H1 (cell line): ENCODE measurements around the gene VSIG10L. TPM values are rescaled to one million over a fixed set of nuclear protein-coding genes. Genes with fewer than 3 reads are reported as not detected.
A peak's percentile ranks its signal among the peaks of the same experiment; 100 is the strongest.

ENCODE experiments used
- CTCF ChIA-PET: fragments of 300-600 bp; sonication (Branson Sonifier 250); formaldehyde crosslinking; loops from one replicate; lab custom pipeline; 2021; ENCODE audit not compliant: partially characterized antibody; lab: Charles Lee
- POLR2A ChIA-PET: fragments of 300-600 bp; sonication (Branson Sonifier 250); formaldehyde crosslinking; loops from one replicate; lab custom pipeline; 2021; ENCODE audit warnings: inconsistent platforms; ENCODE audit not compliant: partially characterized antibody; lab: Charles Lee
- DNase-seq, 2 experiments: peaks; one replicate each; pipeline versions ENCODE4 v3.0.0 to v3.0.0-alpha.2; 2010 to 2022; ENCODE audit warnings: low spot score in 2 of 2, low read depth in 1 of 2, mixed read lengths in 1 of 2
- FAIRE-seq: peaks from 2 replicates; lab custom pipeline; 2011; peaks lifted over from hg19 to GRCh38; lab: Jason Lieb, UNC
- H2AFZ ChIP-seq: 2 replicates; pipeline ENCODE4 v1.8.1; 2012; ENCODE audit warnings: low read length, inconsistent platforms
- H2AK5ac ChIP-seq: 2 replicates; pipeline ENCODE4 v1.6.1; 2013; ENCODE audit warnings: low read depth, low read length
- H2BK120ac ChIP-seq: replicated peaks from 2 replicates; pipeline ENCODE3; 2013; ENCODE audit warnings: low read depth, low read length, inconsistent platforms
- H2BK12ac ChIP-seq: 2 replicates; pipeline ENCODE4 v1.6.1; 2013; ENCODE audit warnings: low read depth, low read length
- H2BK15ac ChIP-seq: 2 replicates; pipeline ENCODE4 v1.6.1; 2013; ENCODE audit warnings: low read length
- H2BK20ac ChIP-seq: 2 replicates; pipeline ENCODE4 v1.6.1; 2013; ENCODE audit warnings: low read length
- H2BK5ac ChIP-seq: 2 replicates; pipeline ENCODE4 v1.6.1; 2013; ENCODE audit warnings: low read depth, low read length
- H3K14ac ChIP-seq: 2 replicates; pipeline ENCODE4 v1.6.1; 2013; ENCODE audit warnings: inconsistent platforms; ENCODE audit not compliant: insufficient read length
- H3K18ac ChIP-seq: 2 replicates; pipeline ENCODE4 v1.6.1; 2013; ENCODE audit warnings: low read length; ENCODE audit errors: extremely low read depth
- H3K23ac ChIP-seq: 2 replicates; pipeline ENCODE4 v1.6.1; 2013; ENCODE audit warnings: inconsistent platforms; ENCODE audit not compliant: insufficient read length
- H3K23me2 ChIP-seq: 2 replicates; pipeline ENCODE4 v1.6.1; 2013; ENCODE audit warnings: low read depth, low read length
- H3K27ac ChIP-seq: 2 replicates; pipeline ENCODE4 v1.6.1; 2011; ENCODE audit warnings: low read depth, low read length, inconsistent platforms
- H3K27me3 ChIP-seq, 4 experiments: replicated peaks in 1 of 4; 1 replicate in 1 of 4; 2 replicates in 3 of 4; pipeline versions ENCODE4 v1.6.1 to v1.8.1; 2011 to 2013; ENCODE audit warnings: low read length in 3 of 4, mild to moderate bottlenecking in 3 of 4, inconsistent platforms in 2 of 4, mixed read lengths in 2 of 4, moderate library complexity in 1 of 4; ENCODE audit not compliant: control insufficient read depth in 3 of 4, insufficient read depth in 3 of 4; ENCODE audit errors: extremely low read depth in 1 of 4
- H3K36me3 ChIP-seq, 4 experiments: 2 replicates each; pipeline versions ENCODE4 v1.6.1 to v1.8.1; 2011 to 2013; ENCODE audit warnings: mild to moderate bottlenecking in 4 of 4, low read length in 3 of 4, moderate library complexity in 2 of 4, control low read depth in 1 of 4, inconsistent platforms in 1 of 4; ENCODE audit not compliant: insufficient read depth in 4 of 4, control insufficient read depth in 2 of 4
- H3K4ac ChIP-seq: replicated peaks from 2 replicates; pipeline ENCODE3; 2013; ENCODE audit warnings: low read length, low read depth, mixed read lengths, inconsistent platforms; ENCODE audit not compliant: insufficient read length
- H3K4me1 ChIP-seq, 4 experiments: replicated peaks in 1 of 4; 1 replicate in 1 of 4; 2 replicates in 3 of 4; pipeline versions ENCODE4 v1.6.1 to v1.8.1; 2011 to 2013; ENCODE audit warnings: low read length in 3 of 4, inconsistent platforms in 2 of 4, mixed read lengths in 1 of 4; ENCODE audit not compliant: insufficient read depth in 4 of 4, control insufficient read depth in 3 of 4
- H3K4me2 ChIP-seq, 2 experiments: 2 replicates each; pipeline versions ENCODE4 v1.6.1 to v1.8.1; 2011 to 2013; ENCODE audit warnings: low read depth in 2 of 2, low read length in 2 of 2, control low read depth in 1 of 2, inconsistent platforms in 1 of 2, mild to moderate bottlenecking in 1 of 2; ENCODE audit not compliant: insufficient read depth in 1 of 2
- H3K4me3 ChIP-seq, 4 experiments: fragments of 200-600, 300-600 bp in 1 of 4; sonication (generic), shearing (Covaris generic), sonication (Bioruptor Twin) in 1 of 4; 2 replicates each; pipeline versions ENCODE4 v1.5.1 to v1.8.1; 2011 to 2016; ENCODE audit warnings: low read length in 4 of 4, low read depth in 3 of 4, control low read depth in 2 of 4, inconsistent platforms in 2 of 4, mild to moderate bottlenecking in 2 of 4, mixed read lengths in 1 of 4, moderate library complexity in 1 of 4; ENCODE audit not compliant: insufficient read depth in 2 of 4; ENCODE audit errors: extremely low read depth in 1 of 4
- H3K56ac ChIP-seq: replicated peaks from 2 replicates; pipeline ENCODE3; 2013; ENCODE audit warnings: low read depth, mild to moderate bottlenecking, mixed read lengths, low read length, inconsistent platforms; ENCODE audit not compliant: insufficient read length
- H3K79me1 ChIP-seq: 2 replicates; pipeline ENCODE4 v1.6.1; 2013; ENCODE audit warnings: low read depth, low read length, control low read depth
- H3K79me2 ChIP-seq, 2 experiments: 2 replicates each; pipeline versions ENCODE4 v1.6.1 to v1.8.1; 2012 to 2013; ENCODE audit warnings: low read length in 2 of 2, mild to moderate bottlenecking in 2 of 2, inconsistent platforms in 1 of 2; ENCODE audit not compliant: insufficient read depth in 2 of 2, control insufficient read depth in 1 of 2
- H3K9ac ChIP-seq, 4 experiments: replicated peaks in 1 of 4; 1 replicate in 1 of 4; 2 replicates in 3 of 4; pipeline versions ENCODE4 v1.6.1 to v1.8.1; 2011 to 2013; ENCODE audit warnings: low read depth in 3 of 4, low read length in 3 of 4, control low read depth in 2 of 4, mild to moderate bottlenecking in 2 of 4, moderate library complexity in 2 of 4, inconsistent platforms in 1 of 4; ENCODE audit errors: extremely low read depth in 1 of 4
- H3K9me3 ChIP-seq, 2 experiments: 2 replicates each; pipeline versions ENCODE4 v1.6.1 to v1.8.1; 2012 to 2013; ENCODE audit warnings: mild to moderate bottlenecking in 2 of 2, moderate library complexity in 2 of 2, control low read depth in 1 of 2, inconsistent platforms in 1 of 2, low read depth in 1 of 2, low read length in 1 of 2, mixed read lengths in 1 of 2; ENCODE audit not compliant: insufficient read depth in 2 of 2
- H4K20me1 ChIP-seq, 2 experiments: replicated peaks in 1 of 2; 2 replicates each; pipeline versions ENCODE3 to v1.8.1; 2011 to 2013; ENCODE audit warnings: inconsistent platforms in 2 of 2, low read length in 2 of 2, mild to moderate bottlenecking in 1 of 2; ENCODE audit not compliant: insufficient read depth in 2 of 2, control insufficient read depth in 1 of 2
- H4K5ac ChIP-seq: 2 replicates; pipeline ENCODE4 v1.6.1; 2013; ENCODE audit warnings: low read length, low read depth, mixed read lengths, inconsistent platforms; ENCODE audit not compliant: insufficient read length
- H4K8ac ChIP-seq: 2 replicates; pipeline ENCODE4 v1.8.0; 2013; ENCODE audit warnings: mild to moderate bottlenecking, moderate library complexity, low read length, inconsistent platforms; ENCODE audit not compliant: insufficient read depth; ENCODE audit errors: extremely low read depth
- H4K91ac ChIP-seq: replicated peaks from 2 replicates; pipeline ENCODE3; 2013; ENCODE audit warnings: low read length, mixed read lengths, inconsistent platforms; ENCODE audit not compliant: insufficient read length
- EP300 ChIP-seq, 2 experiments: IDR thresholded peaks; 1 replicate in 1 of 2; 2 replicates in 1 of 2; pipeline ENCODE4 v1.6.1; 2011 to 2012; ENCODE audit warnings: low read depth in 2 of 2, low read length in 2 of 2, mild to moderate bottlenecking in 2 of 2, borderline replicate concordance in 1 of 2, inconsistent platforms in 1 of 2, moderate library complexity in 1 of 2
- EZH2 ChIP-seq: fragments of 200-600 bp; sonication (generic); IDR thresholded peaks from 2 replicates; pipeline ENCODE4 v1.7.1; 2012; ENCODE audit warnings: low read depth, mild to moderate bottlenecking, moderate library complexity, low read length, inconsistent platforms; ENCODE audit not compliant: severe bottlenecking
- RAD21 ChIP-seq, 2 experiments: IDR thresholded peaks in 1 of 2; conservative IDR thresholded peaks in 1 of 2; 2 replicates each; pipeline ENCODE4 v1.6.1; 2011; ENCODE audit warnings: low read depth in 2 of 2, low read length in 2 of 2, improper control_type of control experiment in 1 of 2, inconsistent platforms in 1 of 2, mild to moderate bottlenecking in 1 of 2, moderate library complexity in 1 of 2
- SP4 ChIP-seq: IDR thresholded peaks from 2 replicates; pipeline ENCODE4 v1.6.1; 2012; ENCODE audit warnings: low read length, inconsistent platforms
- WGBS, 2 experiments: shearing (Covaris generic) in 1 of 2; methylation state at CpG; one replicate each; pipeline versions ENCODE4 v1.1.6 to v1.1.7; 2013 to 2015; ENCODE audit warnings: low lambda C conversion rate in 2 of 2, mixed read lengths in 2 of 2, inconsistent platforms in 1 of 2, low coverage in 1 of 2, missing lambda C conversion rate in 1 of 2; ENCODE audit not compliant: insufficient replicate concordance in 2 of 2, insufficient coverage in 1 of 2, insufficient read length in 1 of 2; ENCODE audit errors: extremely low coverage in 1 of 2, missing lambda C conversion rate in 1 of 2; 5-methylcytosine and 5-hydroxymethylcytosine counted together
- polyA plus RNA-seq, 7 experiments: library from polyadenylated mRNA; depleted of rRNA in 3 of 7; stranded (reverse) in 5 of 7; unstranded in 2 of 7; fragments of >200 nt in 5 of 7; fragments of 200-250 nt in 2 of 7; gene quantifications; 1 replicate in 5 of 7; 2 replicates in 1 of 7; 4 replicates in 1 of 7; pipeline versions ENCODE4 v1.2.1 to v1.2.3, GENCODE V29; 2011 to 2013; ENCODE audit warnings: missing spikeins in 2 of 7, mixed read lengths in 2 of 7
- total RNA-seq: library from RNA; stranded (reverse); fragmentation: NEBNext Ultra II Directional; extraction: Animal tissue kit (Norgen Biotek cat#: 25700); gene quantifications from 2 replicates; pipeline ENCODE4 v1.2.1, GENCODE V29; 2021
- TF ChIP-seq, protein P1 (sequence below), 3 experiments: IDR thresholded peaks; 1 replicate in 2 of 3; 2 replicates in 1 of 3; pipeline versions ENCODE4 v1.5.1 to v1.6.1; 2011; ENCODE audit warnings: low read length in 3 of 3, mild to moderate bottlenecking in 3 of 3, inconsistent platforms in 2 of 3, low read depth in 1 of 3, moderate library complexity in 1 of 3; ENCODE audit not compliant: insufficient read depth in 1 of 3; ENCODE audit errors: control extremely low read depth in 1 of 3

VSIG10L gene
- total and polyA plus RNA-seq, 2 of the 8 experiments (the other 6 are each of a cell fraction or from before 2014, with no cell fraction given): 10.3 to 10.4 TPM

DNA sequence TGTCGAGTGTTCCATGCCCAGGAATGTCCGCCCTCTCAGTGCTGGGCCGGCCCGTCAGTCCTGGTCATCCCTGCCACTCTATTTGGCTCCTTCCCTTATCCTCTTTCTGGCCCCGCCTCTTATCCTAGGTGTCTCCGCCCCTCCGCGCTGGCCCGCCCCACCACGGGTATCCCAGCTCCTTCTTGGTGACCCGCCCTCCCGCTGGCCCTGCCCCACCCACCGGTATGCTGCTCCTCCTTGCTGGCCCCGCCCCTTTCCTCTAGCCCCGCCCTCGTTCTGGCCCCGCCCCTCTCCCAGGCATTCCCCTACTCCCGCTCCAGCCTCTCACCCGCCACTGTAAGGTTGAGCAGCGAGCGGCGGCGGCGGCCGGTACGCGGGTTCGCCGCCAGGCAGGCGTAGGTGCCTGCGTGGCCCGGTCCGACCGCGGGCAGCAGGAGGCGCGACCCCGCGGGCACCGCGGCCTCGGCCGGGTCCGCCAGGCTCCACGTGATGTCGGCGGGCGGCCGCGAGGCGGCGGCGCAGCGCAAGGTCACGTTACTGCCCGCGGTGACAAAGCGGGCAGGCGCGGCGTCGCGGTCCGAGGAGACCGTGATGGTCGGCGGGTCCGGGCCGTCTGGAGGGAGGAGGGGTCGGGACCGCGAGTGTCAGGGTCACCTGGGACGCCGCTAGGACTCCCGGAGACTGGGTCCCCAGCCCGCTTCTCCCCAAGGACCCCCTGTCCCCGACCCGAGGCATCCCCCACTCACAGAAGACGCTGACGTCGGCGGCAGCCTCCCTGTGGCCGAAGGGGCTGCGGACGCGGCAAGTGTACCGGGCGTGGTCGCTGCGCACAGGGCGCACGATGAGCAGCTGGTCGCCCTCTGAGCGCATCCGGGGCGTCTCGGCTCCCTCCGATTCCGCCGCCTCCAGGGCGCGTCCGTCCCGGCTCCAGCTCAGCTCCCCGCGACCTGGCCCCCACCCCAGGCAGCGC is 2.0 kb downstream of the VSIG10L start:
- no peaks in the 10 kb centered on the region for H3K79me1 ChIP-seq
- H3K36me3 ChIP-seq: no peaks in the 10 kb centered on the region
- H3K4ac ChIP-seq: peak overlapping the region; percentile 94
- H3K14ac ChIP-seq: no peak overlapping the region
- peak overlapping the region; percentile 83 for H4K91ac ChIP-seq
- ChIA-PET CTCF (interaction anchor here (0.6 to 4.9 kb wide), 16 partner anchors 11 to 644 kb away, joined by 3 to 42 read pairs (median 4); partner anchors contain the start of gene CLDND2), POLR2A (interaction anchor here (0.5 to 3.9 kb wide), 17 partner anchors 9 to 56 kb away, joined by 3 to 19 read pairs (median 5); partner anchors contain the start of genes C19orf84 and ETFB)
- no peak overlapping the region for H2BK120ac ChIP-seq
- H2AK5ac ChIP-seq: no peak overlapping the region
- H3K4me2 ChIP-seq: peak overlapping the region; percentile 65 to 83
- WGBS, 2 experiments: 2% methylated on average over 75 of the region's 107 CpGs; no CpG with 5 or more reads in 1 of the 2 experiments
- H3K4me3 ChIP-seq: peak overlapping the region; percentile 56 to 72 (median 66)
- no peak overlapping the region for H2BK20ac ChIP-seq
- peaks cover 0 to 18% (median 11%) of the 10 kb centered on the region in 4 experiments; a peak in 5 of 7 replicates for H3K27me3 ChIP-seq
- H2AFZ ChIP-seq: peak overlapping the region; percentile 99
- no peak overlapping the region for H2BK15ac ChIP-seq
- DNase-seq: peak; percentile 93 to 99
- H3K23ac ChIP-seq: no peak overlapping the region
- peak overlapping the region; percentile 71; the same call in 1 of the 2 replicates for H3K27ac ChIP-seq
- peak overlapping the region; percentile 19 for H3K18ac ChIP-seq
- H3K9ac ChIP-seq: peak overlapping the region in 3 of 4 experiments; percentile 51 to 67 (median 59); a peak in 6 of 7 replicates
- peak overlapping the region; percentile 79; the same call in 1 of the 2 replicates for H2BK5ac ChIP-seq
- peak overlapping the region; percentile 77; the same call in 1 of the 2 replicates for H4K8ac ChIP-seq
- peaks cover 13% of the 10 kb centered on the region for H3K23me2 ChIP-seq
- peak overlapping the region; percentile 60; the same call in 1 of the 2 replicates for H2BK12ac ChIP-seq
- H3K79me2 ChIP-seq: no peaks in the 10 kb centered on the region
- no peaks in the 10 kb centered on the region for H4K20me1 ChIP-seq
- H3K4me1 ChIP-seq: peaks cover 0 to 20% (median 16%) of the 10 kb centered on the region in 4 experiments; a peak in 6 of 7 replicates
- no peak overlapping the region for H4K5ac ChIP-seq
- H3K56ac ChIP-seq: no peak overlapping the region
- no peaks in the 10 kb centered on the region for H3K9me3 ChIP-seq
- FAIRE-seq: no peak
- TF ChIP-seq, protein P1, sequence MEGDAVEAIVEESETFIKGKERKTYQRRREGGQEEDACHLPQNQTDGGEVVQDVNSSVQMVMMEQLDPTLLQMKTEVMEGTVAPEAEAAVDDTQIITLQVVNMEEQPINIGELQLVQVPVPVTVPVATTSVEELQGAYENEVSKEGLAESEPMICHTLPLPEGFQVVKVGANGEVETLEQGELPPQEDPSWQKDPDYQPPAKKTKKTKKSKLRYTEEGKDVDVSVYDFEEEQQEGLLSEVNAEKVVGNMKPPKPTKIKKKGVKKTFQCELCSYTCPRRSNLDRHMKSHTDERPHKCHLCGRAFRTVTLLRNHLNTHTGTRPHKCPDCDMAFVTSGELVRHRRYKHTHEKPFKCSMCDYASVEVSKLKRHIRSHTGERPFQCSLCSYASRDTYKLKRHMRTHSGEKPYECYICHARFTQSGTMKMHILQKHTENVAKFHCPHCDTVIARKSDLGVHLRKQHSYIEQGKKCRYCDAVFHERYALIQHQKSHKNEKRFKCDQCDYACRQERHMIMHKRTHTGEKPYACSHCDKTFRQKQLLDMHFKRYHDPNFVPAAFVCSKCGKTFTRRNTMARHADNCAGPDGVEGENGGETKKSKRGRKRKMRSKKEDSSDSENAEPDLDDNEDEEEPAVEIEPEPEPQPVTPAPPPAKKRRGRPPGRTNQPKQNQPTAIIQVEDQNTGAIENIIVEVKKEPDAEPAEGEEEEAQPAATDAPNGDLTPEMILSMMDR (IDR thresholded peaks at IDR 0.05; ENCODE audit: control extremely low read depth in 1 of 3, insufficient read depth in 1 of 3, low read depth in 1 of 3, low read length in 3 of 3): peak; percentile 25 to 47 (median 44)
- TF ChIP-seq RAD21 (IDR thresholded peaks at IDR 0.05 in 1 of 2, conservative IDR thresholded peaks at IDR 0.05 in 1 of 2; ENCODE audit: low read depth in 2 of 2, low read length in 2 of 2) (peak in 1 of 2 experiments; percentile 45; a peak in 2 of 4 replicates), EP300 (IDR thresholded peaks at IDR 0.05; ENCODE audit: borderline replicate concordance in 1 of 2, low read depth in 2 of 2, low read length in 2 of 2) (no peak), SP4 (0 out of 2 replicates have a peak, but pooled peaks have one; percentile 91), EZH2 (peak; percentile 7)
